Spleen (tissue), 3 donors: Measurements from ENCODE around the gene CDK5R1.

Source experiments
- POLR2A ChIP-seq, 3 donors: fragments of 450-650 bp; IDR thresholded peaks; one replicate each; pipeline ENCODE4 v1.5.1; 2017; ENCODE audit warnings: antibody characterized with exemption in 3 of 3, mild to moderate bottlenecking in 1 of 3
- POLR2AphosphoS5 ChIP-seq, 3 donors: sonication (generic); formaldehyde crosslinking; IDR thresholded peaks; one replicate each; pipeline ENCODE4 v1.5.1; 2017; ENCODE audit warnings: antibody characterized with exemption in 3 of 3

DNA sequence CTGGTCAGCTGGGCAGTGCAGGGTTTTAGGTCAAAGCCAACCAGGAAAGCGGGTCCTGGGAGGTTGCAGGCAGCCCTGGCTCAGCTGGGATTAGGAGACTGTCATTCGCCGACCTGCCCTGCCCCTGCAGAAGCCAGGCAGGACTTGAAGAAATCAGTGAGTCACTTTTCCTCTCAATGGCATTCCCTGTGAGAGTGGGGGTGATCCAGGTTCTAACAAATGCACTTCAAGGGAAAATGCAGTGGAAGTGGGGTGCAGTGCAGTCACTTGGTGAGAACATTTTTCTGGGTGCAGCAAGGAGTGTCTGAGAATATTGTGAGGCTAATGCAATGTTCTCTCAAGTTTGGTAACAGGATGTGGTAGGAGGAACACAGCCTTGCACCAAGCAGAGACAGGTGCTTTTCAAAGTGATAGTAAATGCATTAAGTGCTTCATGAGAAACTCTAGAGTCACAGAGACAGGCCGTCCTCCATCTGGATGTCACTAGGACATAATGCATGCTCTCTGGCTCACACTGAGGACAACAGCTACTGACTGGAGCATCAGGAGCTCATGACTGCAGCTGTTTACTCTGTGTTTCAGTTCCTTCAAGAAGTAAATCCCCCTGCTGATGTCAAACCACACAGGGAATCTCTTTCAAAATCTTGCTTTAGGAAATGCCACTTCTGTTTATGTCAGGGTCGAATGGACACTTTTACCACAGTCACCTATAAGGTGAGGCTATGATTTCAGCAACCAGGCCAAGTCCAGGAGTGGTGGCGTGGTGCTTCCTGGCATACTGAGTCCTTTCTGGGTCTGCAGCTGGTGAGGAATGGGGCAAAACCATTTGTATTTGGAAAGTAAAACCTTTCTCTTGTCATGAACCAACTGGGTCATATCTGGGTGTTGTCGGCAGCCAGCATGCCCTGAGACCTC, 16.7 kb downstream of the CDK5R1 start:
- TF ChIP-seq POLR2AphosphoS5 (IDR thresholded peaks at IDR 0.05) = peak in 1 of 3 donors; percentile 88
- TF ChIP-seq POLR2A (IDR thresholded peaks at IDR 0.05) = peak in 1 of 3 donors; percentile 64
